NB4 (cell line): ENCODE data around the gene CHCHD10.

Source experiments
- POLR2A ChIP-seq: IDR thresholded peaks from 2 replicates; pipeline ENCODE4 v1.6.1; 2011; ENCODE audit warnings: mild to moderate bottlenecking; ENCODE audit not compliant: insufficient read length; ENCODE audit errors: extremely low read depth
- TF ChIP-seq, protein P1 (sequence below): IDR thresholded peaks from one replicate; pipeline ENCODE4 v1.5.1; 2012; ENCODE audit warnings: low read depth, low read length
- TF ChIP-seq, protein P2 (sequence below): IDR thresholded peaks from 2 replicates; pipeline ENCODE4 v1.6.1; 2011; ENCODE audit warnings: low read depth, low read length

DNA sequence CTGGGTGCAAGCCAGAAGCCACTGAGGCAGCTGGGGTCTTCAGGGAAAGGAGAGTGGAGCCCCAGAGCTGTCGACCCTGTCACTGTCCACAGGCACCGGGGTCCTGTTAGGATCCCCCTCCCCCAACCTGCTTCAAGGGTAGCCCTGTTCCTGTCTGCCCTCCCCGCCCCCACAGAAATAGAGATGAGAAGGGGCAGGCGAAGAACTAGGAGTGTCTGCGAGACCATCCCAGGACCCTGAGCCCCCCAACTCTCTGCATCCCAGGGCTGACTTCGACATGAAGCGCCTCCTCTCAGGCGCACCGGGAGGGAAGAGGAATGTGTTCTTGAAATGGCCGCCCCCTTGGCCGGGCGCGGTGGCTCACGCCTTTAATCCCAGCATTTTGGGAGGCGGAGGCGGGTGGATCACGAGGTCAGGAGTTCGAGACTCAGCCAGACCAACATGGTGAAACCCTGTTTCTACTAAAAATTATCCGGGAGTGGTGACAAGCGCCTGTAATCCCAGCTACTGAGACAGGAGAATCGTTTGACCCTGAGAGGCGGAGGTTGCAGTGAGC is 16.3 kb downstream of the CHCHD10 start:
- TF ChIP-seq POLR2A = no peak
- TF ChIP-seq, protein P1, sequence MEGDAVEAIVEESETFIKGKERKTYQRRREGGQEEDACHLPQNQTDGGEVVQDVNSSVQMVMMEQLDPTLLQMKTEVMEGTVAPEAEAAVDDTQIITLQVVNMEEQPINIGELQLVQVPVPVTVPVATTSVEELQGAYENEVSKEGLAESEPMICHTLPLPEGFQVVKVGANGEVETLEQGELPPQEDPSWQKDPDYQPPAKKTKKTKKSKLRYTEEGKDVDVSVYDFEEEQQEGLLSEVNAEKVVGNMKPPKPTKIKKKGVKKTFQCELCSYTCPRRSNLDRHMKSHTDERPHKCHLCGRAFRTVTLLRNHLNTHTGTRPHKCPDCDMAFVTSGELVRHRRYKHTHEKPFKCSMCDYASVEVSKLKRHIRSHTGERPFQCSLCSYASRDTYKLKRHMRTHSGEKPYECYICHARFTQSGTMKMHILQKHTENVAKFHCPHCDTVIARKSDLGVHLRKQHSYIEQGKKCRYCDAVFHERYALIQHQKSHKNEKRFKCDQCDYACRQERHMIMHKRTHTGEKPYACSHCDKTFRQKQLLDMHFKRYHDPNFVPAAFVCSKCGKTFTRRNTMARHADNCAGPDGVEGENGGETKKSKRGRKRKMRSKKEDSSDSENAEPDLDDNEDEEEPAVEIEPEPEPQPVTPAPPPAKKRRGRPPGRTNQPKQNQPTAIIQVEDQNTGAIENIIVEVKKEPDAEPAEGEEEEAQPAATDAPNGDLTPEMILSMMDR = no peak
- TF ChIP-seq, protein P2, sequence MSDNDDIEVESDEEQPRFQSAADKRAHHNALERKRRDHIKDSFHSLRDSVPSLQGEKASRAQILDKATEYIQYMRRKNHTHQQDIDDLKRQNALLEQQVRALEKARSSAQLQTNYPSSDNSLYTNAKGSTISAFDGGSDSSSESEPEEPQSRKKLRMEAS = no peak
